WERI-Rb-1 (cell line): ENCODE results near the gene LMNTD2.

ENCODE experiments used
- DNase-seq: peaks from one replicate; pipeline ENCODE4 v3.0.0-alpha.2; 2020
- H3K27ac ChIP-seq: fragments of 250-450 bp; sonication (Bioruptor Pico); 2 replicates; pipeline ENCODE4 v1.5.1; 2020; ENCODE audit warnings: mild to moderate bottlenecking, moderate library complexity
- H3K27me3 ChIP-seq: fragments of 250-450 bp; sonication (Bioruptor Pico); 2 replicates; pipeline ENCODE4 v1.5.1; 2021; ENCODE audit warnings: mild to moderate bottlenecking, low read depth, moderate library complexity; ENCODE audit not compliant: insufficient read depth, severe bottlenecking
- H3K36me3 ChIP-seq: fragments of 250-450 bp; sonication (Bioruptor Pico); 2 replicates; pipeline ENCODE4 v1.5.1; 2020; ENCODE audit warnings: mild to moderate bottlenecking, moderate library complexity
- H3K4me3 ChIP-seq: 2 replicates; pipeline ENCODE4 v1.5.1; 2011; ENCODE audit warnings: low read depth, mild to moderate bottlenecking, control low read depth, low read length
- H3K9me3 ChIP-seq: fragments of 250-450 bp; sonication (Bioruptor Pico); 2 replicates; pipeline ENCODE4 v1.5.1; 2021; ENCODE audit warnings: mild to moderate bottlenecking, moderate library complexity; ENCODE audit not compliant: severe bottlenecking
- TF ChIP-seq, protein P1 (sequence below): IDR thresholded peaks from 2 replicates; pipeline ENCODE4 v1.5.1; 2011; ENCODE audit warnings: low read depth, mild to moderate bottlenecking, control low read depth, inconsistent platforms, low read length

LMNTD2 gene

DNA sequence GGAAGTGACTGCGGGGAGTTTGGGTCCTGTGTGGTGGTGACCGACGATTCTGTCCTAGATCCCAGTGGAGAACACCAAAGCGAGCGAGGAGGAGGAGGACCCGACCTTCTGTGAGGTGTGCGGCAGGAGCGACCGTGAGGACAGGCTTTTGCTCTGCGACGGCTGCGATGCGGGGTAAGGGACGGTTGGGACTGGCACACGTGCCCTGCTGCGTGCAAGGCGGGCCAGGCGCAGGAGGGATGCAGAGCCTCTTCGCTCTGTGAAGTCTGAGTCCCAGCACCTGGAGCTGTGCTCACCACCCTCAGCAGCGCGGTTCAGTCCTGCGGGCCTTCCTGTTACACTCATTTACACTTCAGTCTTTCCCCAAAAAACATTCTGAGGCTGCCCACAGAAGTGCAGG, 32.0 kb upstream of the LMNTD2 start:
- TF ChIP-seq, protein P1, sequence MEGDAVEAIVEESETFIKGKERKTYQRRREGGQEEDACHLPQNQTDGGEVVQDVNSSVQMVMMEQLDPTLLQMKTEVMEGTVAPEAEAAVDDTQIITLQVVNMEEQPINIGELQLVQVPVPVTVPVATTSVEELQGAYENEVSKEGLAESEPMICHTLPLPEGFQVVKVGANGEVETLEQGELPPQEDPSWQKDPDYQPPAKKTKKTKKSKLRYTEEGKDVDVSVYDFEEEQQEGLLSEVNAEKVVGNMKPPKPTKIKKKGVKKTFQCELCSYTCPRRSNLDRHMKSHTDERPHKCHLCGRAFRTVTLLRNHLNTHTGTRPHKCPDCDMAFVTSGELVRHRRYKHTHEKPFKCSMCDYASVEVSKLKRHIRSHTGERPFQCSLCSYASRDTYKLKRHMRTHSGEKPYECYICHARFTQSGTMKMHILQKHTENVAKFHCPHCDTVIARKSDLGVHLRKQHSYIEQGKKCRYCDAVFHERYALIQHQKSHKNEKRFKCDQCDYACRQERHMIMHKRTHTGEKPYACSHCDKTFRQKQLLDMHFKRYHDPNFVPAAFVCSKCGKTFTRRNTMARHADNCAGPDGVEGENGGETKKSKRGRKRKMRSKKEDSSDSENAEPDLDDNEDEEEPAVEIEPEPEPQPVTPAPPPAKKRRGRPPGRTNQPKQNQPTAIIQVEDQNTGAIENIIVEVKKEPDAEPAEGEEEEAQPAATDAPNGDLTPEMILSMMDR, result no peak
- H3K27ac ChIP-seq, result no peak overlapping the region
- peaks cover 89% of the 10 kb centered on the region for H3K36me3 ChIP-seq
- H3K9me3 ChIP-seq, result no peaks in the 10 kb centered on the region
- no peak for DNase-seq
- H3K27me3 ChIP-seq, result no peaks in the 10 kb centered on the region
- no peak overlapping the region for H3K4me3 ChIP-seq

GRCh38 chr11:590997-591396, 30.5 kb upstream of the LMNTD2 start:
- H3K36me3 ChIP-seq, result peaks cover 92% of the 10 kb centered on the region
- no peaks in the 10 kb centered on the region for H3K27me3 ChIP-seq
- TF ChIP-seq, protein P1, result no peak
- H3K9me3 ChIP-seq, result no peaks in the 10 kb centered on the region
- DNase-seq, result no peak
- H3K4me3 ChIP-seq, result no peak overlapping the region
- no peak overlapping the region for H3K27ac ChIP-seq

DNA sequence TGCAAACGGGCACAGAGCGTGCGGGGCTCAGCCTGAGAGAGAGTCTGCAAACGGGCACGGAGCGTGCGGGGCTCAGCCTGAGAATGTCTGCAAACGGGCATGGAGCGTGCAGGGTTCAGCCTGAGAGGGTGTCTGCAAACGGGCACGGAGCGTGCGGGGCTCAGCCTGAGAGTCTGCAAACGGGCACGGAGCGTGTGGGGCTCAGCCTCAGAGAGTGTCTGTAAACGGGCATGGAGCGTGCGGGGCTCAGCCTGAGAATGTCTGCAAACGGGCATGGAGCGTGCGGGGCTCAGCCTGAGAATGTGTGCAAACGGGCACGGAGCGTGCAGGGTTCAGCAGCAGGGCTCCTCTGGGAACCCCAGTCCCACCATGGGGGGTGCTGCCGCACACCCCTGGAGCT, 29.3 kb upstream of the LMNTD2 start:
- no peak for DNase-seq
- H3K36me3 ChIP-seq, result peaks cover 85% of the 10 kb centered on the region
- no peak overlapping the region for H3K4me3 ChIP-seq
- H3K27me3 ChIP-seq, result no peaks in the 10 kb centered on the region
- no peak overlapping the region for H3K27ac ChIP-seq
- TF ChIP-seq, protein P1, result no peak
- no peaks in the 10 kb centered on the region for H3K9me3 ChIP-seq

DNA sequence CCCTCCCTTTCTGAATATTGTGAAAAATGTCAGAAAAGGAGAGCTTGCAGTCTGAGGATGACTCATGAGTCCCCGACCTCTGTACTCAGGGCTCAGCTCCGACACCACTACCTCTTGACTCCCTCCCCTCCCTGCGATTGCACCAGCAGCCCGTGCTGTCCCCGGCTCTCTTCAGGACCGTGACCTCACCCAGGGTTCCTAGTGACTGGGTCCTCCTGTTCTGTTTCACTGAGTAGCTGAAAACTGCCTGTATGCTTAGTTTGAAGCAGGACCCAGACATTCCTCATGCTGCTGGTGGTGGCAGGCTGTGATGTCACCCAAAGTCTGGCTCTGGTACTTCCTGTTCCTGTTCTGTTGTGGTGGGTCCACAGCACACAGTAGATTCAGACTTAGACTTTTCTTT, 27.4 kb upstream of the LMNTD2 start:
- H3K36me3 ChIP-seq, result peaks cover 81% of the 10 kb centered on the region
- TF ChIP-seq, protein P1, result no peak
- no peak overlapping the region for H3K27ac ChIP-seq
- H3K27me3 ChIP-seq, result no peaks in the 10 kb centered on the region
- DNase-seq, result no peak
- no peak overlapping the region for H3K4me3 ChIP-seq
- no peaks in the 10 kb centered on the region for H3K9me3 ChIP-seq

DNA sequence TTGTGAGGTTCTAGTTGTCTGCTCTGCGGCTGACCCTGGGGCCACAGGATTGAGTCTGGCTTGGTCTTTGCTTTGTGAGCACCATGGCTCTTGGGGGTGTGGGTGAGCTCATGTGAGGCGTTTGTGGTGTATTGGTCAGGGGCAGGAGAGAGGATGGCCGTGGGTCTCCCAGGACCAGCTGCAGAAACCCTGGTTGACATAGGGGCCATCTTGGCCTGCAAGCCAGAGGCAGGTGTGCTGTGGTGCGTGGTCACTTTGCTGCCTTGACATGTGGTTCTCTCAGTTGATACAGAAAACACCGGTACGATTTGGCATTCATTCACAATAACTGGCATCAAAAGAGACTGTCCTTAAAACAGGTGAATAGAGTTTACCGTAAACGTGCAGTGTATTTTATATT, 27.0 kb upstream of the LMNTD2 start:
- H3K9me3 ChIP-seq, result no peaks in the 10 kb centered on the region
- no peak for DNase-seq
- TF ChIP-seq, protein P1, result no peak
- no peak overlapping the region for H3K4me3 ChIP-seq
- H3K27me3 ChIP-seq, result no peaks in the 10 kb centered on the region
- H3K27ac ChIP-seq, result no peak overlapping the region
- peaks cover 81% of the 10 kb centered on the region for H3K36me3 ChIP-seq

- no peak overlapping the region for H3K4me3 ChIP-seq
Measured at GRCh38 chr11:586376-587316, 26.1 kb upstream of the LMNTD2 start.

More at GRCh38 chr11:586376-587316, 26.1 kb upstream of the LMNTD2 start:
- no peak for DNase-seq
- Histone ChIP-seq H3K27me3 (no peaks in the 10 kb centered on the region), H3K27ac (no peak overlapping the region), H3K36me3 (peaks cover 81% of the 10 kb centered on the region), H3K9me3 (no peaks in the 10 kb centered on the region)
- TF ChIP-seq, protein P1, result no peak
